C4-2B (cell line): ENCODE measurements around the gene KAT14.
A peak's percentile ranks its signal among the peaks of the same experiment; 100 is the strongest.
"Not testable (repeated sequence)": the region's sequence is repeated elsewhere in the genome, so short reads cannot be mapped to it uniquely, and the experiment has no call there.

Experiments
- H3K27ac ChIP-seq: fragments of 450-650 bp; 2 replicates; pipeline ENCODE4 v1.5.1; 2017
- ZFX ChIP-seq: fragments of 450-650 bp; IDR thresholded peaks from 2 replicates; pipeline ENCODE4 v1.6.1; 2017
- TF ChIP-seq, protein P1 (sequence below): fragments of 450-650 bp; conservative IDR thresholded peaks from 2 replicates; pipeline ENCODE4 v1.5.1; 2017; ENCODE audit warnings: mild to moderate bottlenecking

The KAT14 gene

DNA sequence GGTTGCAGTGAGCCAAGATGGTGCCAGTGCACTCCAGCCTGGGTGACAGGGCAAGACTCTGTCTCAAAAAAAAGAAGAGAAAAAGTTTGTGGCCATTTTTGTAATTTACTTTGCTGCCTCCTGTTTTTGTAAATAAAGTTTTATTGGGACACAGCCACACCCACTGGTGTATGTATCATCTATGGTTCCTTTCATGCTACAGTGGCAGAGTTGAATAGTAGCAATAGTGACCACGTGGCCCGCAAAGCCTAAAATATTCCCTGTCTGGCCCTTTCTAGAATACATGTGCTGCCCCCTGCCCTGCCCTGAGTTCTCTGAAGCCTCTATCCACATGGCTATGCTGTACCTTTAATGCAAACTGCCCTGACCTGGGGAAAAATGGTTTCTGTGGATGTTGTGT, 75.3 kb downstream of the KAT14 start:
- H3K27ac ChIP-seq: no peak overlapping the region
- TF ChIP-seq, protein P1, sequence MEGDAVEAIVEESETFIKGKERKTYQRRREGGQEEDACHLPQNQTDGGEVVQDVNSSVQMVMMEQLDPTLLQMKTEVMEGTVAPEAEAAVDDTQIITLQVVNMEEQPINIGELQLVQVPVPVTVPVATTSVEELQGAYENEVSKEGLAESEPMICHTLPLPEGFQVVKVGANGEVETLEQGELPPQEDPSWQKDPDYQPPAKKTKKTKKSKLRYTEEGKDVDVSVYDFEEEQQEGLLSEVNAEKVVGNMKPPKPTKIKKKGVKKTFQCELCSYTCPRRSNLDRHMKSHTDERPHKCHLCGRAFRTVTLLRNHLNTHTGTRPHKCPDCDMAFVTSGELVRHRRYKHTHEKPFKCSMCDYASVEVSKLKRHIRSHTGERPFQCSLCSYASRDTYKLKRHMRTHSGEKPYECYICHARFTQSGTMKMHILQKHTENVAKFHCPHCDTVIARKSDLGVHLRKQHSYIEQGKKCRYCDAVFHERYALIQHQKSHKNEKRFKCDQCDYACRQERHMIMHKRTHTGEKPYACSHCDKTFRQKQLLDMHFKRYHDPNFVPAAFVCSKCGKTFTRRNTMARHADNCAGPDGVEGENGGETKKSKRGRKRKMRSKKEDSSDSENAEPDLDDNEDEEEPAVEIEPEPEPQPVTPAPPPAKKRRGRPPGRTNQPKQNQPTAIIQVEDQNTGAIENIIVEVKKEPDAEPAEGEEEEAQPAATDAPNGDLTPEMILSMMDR: no peak
- TF ChIP-seq ZFX: no peak

DNA sequence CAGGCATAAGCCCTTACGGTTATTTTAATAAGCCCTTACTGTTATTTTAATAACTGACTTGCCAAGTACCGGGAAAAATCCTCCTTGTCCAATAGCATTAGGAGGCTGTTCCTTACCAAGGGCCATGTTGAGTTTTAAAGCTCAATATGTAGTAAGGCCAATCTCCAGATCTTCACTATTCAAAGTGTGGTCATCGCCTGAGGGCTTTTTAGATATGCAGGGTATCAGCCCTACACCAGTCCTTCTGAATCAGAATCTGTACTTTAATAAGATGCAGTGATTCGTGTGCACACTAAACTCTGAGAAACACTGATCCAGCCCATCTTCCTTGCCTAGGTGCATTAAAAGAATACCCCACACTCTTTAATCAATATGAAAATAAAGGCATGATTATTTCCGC, 77.9 kb downstream of the KAT14 start:
- H3K27ac ChIP-seq: no peak overlapping the region
- TF ChIP-seq, protein P1: no peak

DNA sequence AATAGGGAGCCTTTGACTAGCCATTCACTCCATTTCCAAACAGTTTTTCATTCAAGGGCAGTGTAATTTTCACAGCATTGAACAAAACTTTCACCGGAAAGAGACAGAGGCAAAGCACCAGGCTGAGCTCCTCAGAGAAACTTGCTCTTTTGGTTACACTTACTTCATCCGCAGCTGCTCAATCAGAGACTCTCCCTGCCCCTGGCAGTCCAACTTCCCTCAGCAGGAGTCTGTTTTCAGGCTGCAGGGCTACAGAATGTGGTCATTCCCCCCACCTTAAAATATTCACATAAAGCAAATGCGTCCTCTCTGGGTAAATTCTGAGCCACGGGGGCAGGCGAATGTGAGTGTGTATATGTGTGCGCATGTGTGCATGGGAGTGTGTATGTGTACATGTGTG, 80.6 kb downstream of the KAT14 start:
- H3K27ac ChIP-seq: no peak overlapping the region
- no peak for TF ChIP-seq ZFX
- TF ChIP-seq, protein P1: no peak

DNA sequence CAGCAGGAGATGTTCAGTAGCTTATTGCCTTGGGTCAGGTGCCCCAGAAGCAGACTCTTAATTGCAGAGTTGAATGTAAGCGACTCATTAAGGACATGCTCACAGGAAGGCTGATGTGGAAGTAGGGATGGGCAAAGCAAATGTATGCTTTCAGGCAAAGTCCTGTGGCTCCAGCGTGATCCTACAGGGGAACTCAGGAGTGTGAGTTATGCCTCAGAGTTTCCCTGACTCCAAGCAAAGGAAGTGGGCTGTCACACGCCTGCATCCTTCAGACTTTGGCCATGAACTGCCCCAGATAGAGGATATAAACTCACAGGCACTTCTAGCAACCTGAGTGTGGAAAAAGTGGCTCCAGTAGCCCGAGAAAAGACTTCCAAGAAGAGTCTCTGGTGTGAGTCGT, 85.7 kb downstream of the KAT14 start:
- TF ChIP-seq, protein P1: no peak
- TF ChIP-seq ZFX: no peak
- no peak overlapping the region for H3K27ac ChIP-seq

DNA sequence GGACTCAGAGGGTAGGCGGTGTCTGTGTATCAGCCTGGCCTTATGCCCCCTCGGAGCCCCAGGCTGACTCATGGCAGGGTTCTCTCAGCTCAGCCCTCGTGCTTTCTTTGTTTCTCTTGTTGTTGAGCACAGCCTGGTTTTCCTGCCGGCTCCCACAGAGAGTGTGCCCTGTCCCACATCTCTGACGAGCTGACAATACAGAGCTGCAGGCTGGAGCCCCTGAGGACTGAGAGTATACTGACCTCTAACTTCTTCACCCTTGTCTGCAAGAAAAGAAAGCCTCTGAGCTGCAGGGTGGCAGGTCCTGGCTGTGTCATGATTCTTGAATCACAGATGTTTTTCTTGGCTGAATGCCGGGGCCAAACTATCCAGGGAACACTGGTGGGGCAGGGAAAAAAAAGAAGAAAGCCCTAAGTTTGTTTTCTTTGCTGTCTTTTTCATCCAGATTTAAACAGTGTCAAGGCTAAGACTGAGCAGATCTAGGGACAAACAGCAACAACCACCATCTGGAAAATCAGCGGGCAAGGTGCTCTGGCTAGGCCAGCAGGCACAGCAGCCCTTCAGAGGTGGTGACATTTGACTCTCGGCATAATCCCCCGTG, 87.4 kb downstream of the KAT14 start:
- TF ChIP-seq, protein P1: no peak
- TF ChIP-seq ZFX: no peak
- peak overlapping the region; percentile 2; the same call in 1 of the 2 replicates for H3K27ac ChIP-seq

DNA sequence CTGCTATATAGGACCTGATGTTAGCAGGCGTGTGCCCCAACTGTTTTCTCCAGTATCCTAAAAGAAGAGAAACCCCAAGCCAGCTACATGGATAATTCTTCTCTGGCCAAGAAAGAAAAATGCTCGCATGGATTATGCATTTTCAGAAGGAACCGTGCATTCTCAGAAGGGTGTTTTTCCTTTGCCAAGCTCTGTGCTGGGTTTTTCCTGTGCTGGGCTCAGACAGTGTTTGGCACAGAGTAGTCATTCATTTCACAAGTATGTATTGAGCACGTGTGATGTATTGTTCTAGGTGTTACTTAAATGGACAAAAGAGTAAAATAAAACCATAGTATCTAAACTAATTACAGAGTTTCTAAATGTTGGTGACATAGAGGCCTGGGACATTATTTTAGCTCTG, 88.0 kb downstream of the KAT14 start:
- TF ChIP-seq, protein P1: no peak
- no peak for TF ChIP-seq ZFX
- H3K27ac ChIP-seq: peak overlapping the region; percentile 2; the same call in 1 of the 2 replicates

DNA sequence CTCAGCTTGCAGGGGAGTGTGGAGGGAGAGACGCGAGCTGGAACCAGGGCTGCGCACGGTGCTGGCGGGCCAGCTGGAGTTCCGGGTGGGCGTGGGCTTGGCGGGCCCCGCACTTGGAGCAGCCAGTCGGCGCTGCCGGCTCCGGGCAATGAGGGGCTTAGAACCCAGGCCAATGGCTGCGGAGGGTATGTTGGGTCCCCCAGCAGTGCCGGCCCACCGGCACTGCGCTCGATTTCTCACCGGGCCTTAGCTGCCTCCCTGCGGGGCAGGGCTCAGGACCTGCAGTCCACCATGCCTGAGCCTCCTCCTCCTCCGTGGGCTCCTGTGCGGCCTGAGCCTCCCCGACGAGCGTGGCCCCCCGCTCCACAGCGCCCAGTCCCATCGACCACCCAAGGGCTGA, 89.1 kb downstream of the KAT14 start:
- not testable (repeated sequence) for H3K27ac ChIP-seq

DNA sequence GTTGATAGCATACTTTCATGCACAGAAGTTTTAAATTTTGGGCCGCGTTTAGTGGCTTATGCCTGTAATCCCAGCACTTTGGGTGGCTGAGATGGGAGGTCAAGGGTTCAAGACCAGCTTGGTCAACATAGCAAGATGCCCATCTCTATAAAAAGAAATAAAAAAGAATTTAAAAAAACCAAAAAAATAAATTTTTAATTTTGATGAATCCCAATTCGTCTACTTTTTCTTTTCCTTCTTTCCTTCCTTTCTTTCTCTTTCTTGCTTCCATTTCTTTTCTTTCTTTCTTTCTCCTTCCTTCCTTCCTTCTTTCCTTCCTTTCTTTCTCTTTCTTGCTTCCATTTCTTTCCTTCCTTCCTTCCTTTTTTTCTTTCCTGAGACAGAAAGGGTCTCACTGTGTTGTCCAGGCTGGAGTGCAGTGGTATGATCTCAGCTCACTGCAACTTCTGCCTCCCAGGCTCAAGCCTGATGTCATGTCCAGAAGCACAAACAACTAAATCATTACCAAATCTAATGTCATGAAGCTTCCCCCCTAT, 95.8 kb downstream of the KAT14 start:
- no peak overlapping the region for H3K27ac ChIP-seq
- TF ChIP-seq, protein P1: no peak
- TF ChIP-seq ZFX: no peak
